HG02970 (cell line): ENCODE measurements around the gene GPANK1.

Experiments
- ATAC-seq: cut with Tn5 transposase; IDR thresholded peaks from one replicate; pipeline ENCODE4 v1.9.1; 2021; ENCODE audit warnings: mild to moderate bottlenecking, moderate library complexity, moderate number of reproducible peaks; ENCODE audit not compliant: unreplicated experiment, low FRiP score

GPANK1 gene

DNA sequence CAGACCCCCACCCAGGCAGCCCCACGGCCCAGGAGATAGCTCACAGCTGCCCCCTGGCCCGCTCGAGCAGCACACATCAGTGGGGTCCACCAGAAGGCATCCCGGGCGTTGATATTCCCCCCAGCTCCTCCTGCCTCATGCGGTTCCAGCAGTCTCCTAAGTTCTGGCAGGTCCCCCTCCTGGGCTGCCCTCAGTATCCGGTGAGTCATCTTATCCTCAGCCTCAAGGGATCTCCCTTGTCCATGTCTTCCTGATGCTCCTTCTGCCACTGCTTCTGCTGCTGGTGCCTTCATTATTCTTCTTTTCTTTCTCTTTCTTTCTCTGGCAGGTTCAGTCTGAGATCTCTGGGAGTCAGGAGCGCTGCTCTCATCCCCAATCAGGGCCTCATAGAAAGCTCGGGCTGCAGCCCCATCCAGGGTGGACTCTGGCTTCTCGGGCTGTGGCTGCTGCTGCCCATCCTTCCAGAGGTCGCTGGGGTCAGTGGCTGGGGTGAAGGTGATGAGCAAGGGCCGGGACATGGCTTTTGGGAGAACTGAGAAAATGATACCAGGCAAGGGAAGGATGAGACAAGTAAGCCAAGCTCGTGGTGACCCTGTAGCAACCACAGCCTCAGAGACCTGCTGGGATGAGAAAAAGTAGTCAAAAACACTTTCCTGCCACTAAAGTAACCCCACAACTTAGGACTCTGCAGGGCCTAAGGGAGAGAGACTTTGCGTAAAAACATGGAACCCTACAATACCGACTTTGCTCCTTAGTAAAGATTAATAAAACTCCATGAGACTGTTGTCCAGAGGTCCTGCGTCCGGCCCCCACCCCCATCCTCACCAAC lies 622 bp downstream of the GPANK1 start:
- ATAC-seq: no peak

DNA sequence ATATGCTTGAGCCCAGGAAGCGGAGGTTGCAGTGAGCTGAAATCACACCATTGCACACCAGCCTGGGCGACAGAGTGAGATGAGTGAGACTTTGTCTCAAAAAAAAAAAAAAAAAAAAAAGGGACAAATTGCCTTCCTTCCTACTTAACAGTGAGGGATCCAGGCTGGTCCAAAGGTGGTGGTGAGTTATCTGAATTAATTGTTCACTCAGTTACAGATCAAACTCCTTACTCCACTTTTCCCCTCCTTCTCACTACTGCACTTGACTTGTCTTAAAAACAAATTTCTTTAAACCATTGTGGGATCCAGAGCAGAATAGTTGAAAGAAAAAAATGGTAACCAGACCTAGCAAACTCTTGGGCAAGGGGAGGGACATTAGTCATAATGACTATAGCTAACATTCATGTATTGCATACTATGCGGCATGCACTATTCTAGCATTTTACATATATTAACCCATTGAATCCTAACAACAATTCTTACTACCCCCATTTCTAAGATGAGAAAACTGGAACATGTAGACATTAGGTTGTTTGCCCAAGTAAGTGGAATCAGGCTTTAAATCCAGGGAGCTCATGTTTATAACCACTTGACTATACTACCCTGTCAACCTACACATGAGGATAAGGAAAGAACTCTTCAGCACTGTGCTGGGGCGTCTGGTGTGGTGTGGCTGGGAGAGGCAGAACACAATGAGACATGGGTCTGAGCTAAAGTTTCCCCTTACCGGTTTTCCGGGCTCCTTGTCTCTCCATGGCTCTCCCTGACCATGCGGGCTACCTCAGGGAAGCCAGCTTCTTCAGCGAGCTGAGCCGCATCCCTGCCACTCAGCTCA lies 1.5 kb downstream of the GPANK1 start:
- ATAC-seq: no peak

DNA sequence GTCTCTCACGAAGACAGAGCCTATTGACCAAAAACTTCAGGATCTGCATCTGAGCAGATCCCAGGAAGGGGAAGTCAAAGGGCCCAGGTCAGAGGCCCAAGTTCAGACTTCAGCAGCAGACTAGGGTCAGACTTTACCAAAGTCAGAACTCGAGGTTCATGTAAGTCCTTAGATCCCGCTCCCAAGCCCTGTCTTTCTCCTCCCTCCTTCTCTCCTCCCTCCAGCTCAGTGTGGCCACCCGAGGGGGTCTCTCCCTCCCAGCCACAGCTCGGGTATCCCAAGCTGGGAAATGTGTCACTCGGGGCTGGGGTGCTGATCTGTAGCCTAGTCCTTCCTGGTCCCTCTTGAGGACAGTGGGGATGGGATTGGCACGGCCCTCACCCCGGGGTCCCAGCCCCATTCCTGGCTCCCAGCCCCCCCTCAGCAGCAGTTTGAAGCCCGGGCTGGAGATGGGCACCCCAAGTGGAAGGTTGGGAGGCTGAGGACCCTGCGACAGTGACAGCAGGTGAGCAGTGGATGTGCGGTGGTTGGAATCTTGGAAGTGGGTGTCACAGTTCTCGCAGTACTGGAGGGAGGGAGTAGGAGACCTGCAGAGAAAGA lies 2.6 kb downstream of the GPANK1 start:
- ATAC-seq: no peak

DNA sequence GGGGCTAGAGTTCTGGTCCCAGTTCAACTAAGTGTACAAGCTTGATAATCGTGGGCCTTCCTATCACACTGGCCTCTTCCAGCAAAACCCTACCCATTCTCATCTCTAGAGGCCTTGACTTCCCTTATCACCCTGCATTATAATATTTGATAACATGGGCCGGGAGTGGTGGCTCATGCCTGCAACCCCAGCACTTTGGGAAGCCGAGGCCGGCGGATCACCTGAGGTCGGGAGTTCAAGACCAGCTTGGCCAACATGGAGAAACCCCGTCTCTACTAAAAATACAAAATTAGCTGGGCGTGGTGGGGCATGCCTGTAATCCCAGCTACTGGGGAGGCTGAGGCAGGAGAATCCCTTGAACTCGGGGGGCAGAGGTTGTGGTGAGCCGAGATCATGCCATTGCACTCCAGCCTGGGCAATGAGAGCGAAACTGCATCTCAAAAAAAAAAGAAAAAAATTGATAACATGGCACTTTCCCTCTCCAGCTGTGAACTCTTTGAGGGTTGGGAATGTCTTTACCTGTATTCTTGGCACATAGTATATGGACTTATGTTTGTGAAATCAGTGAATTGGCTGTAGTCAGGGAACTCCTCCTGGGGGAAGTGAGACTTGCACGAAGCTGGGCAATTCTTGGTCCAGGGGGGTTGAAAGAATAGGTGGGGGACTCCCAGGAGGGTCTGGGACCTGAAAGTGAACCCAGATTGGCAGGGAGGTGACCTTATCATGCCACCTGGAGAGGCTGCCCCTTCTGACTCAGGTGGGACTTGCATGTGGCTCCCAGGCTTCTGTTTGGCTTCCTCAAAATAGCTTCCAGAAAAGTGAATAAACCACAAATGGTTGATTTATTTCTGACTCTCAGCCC lies 3.3 kb downstream of the GPANK1 start:
- no peak for ATAC-seq

DNA sequence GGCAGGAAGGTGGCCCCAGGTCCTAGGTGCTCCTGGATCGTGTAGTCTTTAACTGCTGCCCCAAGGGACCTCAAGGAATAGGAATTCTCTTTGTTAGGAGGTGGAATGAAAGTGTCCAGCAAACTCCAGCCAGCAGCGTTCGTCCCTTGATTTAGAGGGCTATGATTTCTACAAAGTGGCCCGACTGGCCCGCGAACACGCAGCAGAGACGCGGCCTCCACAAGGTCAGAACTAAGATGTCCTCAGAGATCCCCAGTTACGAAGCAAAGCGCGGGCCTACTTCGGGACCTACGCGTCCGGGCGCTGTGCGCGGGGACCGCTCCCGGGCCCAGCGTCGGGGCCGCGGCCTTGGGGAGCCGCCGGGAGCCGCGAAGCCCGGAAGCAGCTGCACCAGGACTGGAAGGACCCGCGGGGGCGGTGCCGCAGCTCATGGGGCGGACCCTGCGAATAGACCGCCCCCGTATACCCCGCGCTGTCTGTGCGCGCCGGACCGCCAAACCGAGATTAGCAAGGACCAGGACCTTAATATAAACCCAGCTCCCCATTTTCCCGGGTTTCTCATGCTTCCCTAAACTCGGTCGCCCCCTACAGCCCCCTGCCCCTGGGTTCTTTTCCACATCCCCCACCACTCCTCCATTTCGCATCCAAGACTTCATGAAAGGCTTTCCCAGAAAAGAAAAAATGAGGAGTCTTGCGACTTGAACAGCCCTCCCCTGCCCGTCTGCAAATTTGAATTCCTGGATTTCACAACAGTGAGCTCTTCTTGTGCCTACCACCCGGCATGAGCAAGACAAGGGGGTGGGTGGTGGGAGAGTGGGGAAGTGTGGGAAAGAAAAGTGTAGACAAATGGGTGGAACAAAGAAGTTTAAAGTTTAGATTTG lies 4.2 kb downstream of the GPANK1 start, which contains the start of gene C6orf47:
Gene C6orf47, minus strand, starts transcription at position 398 of the 881 bp plus-strand sequence. CDS start 831 bp downstream, outside the sequence.
- no peak for ATAC-seq

DNA sequence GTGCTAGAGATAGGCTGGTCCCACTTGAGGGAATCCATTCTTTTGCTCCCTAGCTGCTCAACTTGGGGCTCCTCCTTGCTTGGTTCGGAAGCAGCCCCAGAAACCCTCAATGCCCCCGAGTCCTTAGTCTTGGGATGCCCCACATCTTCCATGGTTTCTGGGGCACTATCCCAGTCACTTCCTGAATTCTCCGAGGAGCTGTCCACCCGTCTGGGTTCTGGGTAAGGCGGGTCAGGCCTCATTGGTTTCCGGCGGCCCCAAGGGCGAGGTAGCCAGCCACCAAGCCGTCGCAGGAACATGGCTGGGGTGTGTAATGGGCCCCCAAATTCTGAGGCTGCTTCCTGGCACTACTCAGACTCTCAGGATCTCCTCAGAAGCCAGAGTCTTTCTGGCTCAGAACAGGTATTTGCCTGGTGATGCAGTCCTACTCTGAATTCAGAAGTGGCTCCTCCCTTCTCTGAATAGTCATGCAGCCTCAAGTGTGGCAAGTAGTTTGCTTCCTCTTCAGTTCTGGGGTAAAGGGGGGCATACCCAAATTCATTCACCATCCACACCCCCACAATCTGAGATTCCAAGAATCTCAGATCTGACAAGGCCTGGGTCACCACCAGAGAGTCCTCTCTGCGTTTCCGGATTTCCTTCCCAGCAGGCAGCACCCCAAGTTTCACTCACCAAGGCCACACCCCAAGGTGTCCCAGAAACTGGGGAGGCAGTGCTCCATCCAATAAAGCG lies 5.0 kb downstream of the GPANK1 start:
- no peak for ATAC-seq

DNA sequence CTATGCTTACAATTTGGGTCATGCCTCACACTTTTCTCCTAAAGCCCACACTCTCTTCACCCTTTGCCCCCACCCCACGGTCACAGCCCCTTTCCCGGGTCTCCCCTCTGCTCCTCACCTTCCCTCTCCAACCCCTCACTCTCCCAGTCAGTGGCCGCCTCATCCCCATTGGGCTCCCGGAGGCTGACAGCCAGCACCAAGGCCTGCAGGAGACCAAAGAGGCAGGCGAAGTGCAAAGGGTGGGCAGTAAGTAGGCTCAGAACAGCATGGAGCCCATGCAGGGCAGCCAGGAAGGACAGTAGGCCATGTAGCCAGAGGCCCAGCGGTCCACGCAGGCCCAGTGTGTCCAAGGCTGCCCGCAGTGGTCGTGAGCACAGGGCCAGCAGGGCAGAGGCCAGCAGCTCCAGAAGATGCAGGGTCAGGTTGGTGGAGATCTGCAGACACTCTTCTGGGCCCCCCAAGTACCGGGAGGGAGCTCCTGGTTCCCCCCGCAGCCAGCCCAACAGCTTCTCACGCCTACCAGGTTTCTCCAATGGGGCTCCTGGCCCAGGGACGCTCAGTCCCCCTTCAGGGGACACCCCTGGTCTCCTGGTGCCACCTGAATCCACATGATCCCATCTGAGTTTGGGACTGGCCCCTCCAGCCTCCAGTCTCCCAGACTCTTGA lies 5.7 kb downstream of the GPANK1 start:
- ATAC-seq: no peak

DNA sequence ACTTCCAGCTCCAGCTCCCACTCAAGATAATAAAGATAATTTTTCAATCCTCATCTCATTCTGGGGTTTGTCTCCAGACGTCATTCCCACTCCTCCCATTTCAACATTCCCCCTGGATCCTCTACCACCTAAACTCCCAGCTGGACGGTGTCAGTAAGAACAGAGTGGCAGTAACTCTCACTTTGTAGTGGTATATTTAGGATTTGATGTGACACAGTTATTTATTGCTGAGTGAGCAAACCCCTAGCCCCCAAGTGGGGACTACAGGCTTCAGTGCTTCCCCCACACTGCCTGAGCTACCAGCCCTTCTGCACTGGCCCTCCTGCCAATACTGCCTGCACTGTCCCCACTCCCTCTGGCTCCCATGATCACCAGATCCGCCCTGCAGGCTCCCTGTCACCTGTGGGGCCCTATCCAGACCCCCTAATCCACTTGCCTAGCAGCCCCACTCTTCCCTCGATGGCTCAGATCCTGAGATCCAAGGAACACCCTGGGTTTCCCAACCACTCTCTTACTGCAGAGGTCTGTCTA lies 6.6 kb downstream of the GPANK1 start:
- no peak for ATAC-seq

DNA sequence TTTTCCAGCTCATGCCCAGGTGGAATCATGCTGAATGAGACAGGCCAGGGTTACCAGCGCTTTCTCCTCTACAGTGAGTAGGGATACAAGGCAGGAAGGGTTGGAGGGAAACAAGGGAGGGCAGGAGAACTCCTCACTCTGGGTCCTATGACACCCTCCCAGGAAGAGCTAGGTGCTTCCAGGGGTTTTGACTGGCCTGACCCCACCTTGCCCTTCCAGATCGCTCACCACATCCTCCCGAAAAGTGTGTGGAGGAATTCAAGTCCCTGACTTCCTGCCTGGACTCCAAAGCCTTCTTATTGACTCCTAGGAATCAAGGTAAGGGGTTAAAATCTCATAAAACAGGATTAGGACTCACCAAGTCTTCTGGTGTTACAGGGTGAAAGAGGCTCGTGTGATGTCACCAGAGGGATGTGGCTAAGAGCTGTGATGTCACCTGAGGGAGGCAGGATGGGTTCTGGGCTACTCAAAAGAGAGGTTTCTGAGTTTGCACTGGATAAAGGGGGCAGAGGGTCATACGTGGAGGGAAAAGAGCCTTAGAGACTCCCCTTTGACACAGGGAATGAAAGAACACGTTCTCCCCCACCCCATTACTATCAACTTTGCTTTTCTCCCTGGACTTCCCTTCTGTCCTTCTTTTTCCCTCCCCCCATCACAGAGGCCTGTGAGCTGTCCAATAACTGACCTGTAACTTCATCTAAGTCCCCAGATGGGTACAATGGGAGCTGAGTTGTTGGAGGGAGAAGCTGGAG lies 7.2 kb downstream of the GPANK1 start:
- ATAC-seq: no peak

DNA sequence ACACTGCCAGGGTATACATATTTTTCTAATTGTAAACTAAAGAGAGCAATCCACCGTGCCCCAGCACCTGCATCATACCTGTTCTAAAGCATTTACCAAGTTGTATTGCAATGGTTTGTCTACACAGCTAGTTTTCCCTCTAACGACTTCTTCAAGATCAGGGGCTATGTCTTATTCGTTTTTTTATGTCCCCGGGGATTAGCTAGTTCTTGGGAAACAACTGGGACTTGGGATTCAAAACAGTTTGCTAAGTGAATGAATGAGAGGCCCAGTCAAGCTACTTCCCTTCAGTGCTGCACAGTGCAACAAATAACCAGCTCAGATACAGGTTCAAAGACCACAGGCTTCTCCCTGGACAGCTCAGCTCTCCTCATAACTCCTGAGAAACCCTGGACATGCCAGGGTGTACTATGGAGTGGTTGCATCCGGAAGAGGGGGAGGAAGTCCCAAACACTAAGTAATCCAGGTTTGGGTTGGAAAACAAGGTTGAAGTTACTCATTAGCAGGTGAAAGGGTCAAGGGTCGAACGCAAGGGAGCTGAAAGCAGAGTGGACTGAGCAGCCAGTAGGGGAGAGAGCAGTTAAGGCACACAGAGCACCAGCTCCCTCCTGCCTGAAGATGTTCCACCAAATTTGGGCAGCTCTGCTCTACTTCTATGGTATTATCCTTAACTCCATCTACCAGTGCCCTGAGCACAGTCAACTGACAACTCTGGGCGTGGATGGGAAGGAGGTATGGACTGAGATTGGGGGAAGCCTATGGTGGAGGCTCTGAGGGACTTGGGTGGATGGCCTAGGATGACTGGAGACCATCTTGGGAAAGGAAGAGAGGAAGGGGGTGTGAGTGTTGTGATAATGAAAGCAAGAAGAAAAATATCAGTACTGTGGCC lies 9.2 kb downstream of the GPANK1 start, which contains the start of gene APOM:
Gene APOM, plus strand, starts transcription at position 546 of the 889 bp plus-strand sequence. Its CDS starts 73 bp downstream, at position 619.
- ATAC-seq: no peak

DNA sequence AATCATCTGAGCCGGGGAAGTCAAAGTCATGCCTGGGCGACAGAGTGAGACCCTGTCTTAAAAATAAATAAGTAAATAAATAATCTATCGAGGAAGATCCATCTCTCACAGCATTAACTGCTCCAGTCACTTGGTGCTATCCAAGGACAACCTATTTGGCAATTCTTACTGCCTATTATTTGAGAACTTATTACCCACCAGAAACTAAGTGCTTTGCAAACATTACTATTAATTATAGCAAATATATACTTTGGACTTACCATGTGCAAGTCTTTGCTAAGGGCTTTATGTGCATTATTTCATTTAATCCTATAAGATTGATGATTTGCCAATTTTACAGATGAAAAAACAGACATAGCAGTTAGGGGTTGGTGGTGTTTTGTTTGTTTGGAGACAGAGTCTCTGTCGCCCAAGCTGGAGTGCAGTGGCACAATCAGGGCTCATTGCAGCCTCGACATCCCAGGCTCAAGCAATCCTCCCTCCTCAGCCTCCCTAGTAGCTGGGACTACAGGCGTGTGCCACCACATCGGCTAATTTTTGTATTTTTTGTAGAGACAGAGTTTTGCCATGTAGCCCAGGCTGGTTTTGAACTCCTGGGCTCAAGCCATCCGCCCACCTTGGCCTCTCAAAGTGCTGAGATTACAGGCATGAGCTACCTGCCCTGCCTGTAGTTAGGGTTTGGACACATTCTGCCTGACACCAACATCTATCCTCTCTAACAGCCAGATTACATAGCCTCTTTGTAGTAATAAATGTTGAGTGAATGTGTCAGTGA lies 10.0 kb downstream of the GPANK1 start:
- ATAC-seq: no peak

DNA sequence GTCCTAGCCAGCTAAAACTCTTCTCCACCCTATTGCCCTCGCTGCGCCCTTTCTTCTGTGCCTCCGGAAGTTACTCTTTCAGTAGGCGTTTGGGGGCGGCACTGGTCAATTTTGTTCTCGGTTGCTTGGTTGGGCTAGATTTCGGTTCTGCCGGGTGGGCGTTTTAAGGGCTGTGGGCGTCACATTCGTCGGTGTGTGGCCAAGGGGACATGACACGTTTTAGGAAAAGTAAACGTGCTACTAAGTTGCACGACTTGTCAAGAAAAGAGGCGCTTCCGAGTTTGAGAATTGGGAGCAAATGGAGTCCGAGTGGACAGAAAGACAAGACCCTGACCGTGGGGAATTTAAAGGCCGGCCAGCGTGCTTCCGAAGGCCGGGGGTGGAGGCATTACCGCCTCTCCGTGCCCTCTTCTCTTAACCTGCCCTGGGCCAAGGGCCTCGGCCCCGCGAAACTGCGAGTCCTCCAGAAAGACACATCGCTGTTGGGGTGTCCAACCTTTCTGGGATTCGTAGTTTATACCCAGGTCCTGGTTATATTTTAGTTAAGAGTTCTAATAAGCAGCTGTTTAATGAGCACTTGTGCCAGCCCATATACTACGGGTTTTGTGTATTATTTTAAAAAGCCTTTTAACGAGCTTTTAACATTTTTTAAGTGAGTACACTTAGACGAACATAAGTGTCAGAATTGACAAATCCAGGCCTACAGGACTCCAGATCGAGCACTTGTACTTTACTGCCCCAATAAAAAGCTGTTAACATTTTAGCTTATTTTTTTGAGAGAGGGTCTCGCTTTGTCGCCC lies 11.7 kb downstream of the GPANK1 start:
- ATAC-seq: peak; percentile 59

DNA sequence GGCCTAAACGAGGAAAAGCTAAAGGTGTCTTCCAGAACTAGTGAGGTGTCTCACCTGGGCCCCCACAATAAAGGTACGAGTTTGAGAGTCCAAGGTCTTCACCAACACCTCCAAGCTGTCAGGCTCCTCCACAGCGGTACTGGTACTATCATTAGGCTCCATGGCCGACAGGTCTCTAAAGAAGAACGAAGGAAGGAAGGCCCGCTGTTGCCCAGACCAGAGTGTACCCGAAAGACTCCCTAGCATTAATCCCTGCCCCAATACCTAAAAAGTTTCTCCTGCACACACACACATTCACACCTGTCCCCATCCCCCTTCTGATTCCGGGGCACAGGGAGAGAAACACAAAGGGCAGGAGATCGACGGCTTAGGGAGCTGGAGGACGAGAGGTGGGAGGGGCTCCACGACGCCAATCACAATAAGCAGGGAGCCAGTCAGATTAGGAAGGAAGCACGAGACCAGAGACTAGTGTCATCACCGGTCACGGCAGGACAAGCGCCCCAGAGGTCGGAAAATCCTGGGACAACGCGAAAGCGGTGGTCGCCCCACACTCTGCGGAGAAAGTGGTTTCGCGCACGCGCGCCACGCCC lies 13.1 kb downstream of the GPANK1 start:
- peak; percentile 28 for ATAC-seq

DNA sequence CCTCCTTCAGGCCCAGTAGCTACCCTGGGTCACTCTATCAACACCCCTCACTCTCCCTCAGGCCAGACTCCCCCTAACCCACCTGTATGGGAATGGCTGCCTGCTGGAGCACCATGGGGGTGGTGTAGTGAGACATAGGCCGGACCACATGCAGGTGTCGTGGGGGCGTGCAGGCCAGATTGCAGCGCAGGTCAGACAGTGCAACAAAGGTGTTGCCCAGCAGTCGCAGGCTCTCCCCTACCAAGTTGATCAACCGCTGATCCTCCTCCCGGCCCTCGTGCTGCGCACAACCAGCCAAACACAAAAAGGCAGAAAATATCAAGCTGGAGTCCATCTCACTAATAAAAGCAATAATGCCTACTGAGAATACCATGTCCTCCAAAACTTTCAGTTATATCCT lies 19.5 kb downstream of the GPANK1 start:
- ATAC-seq: no peak
